GM23338 (cell line): Measurements from ENCODE around the gene CYTH1. TPM values are rescaled to one million over a fixed set of nuclear protein-coding genes. Genes with fewer than 3 reads are reported as not detected.

Experiments
- ATAC-seq: fragments of 200-7000 bp; cut with Tn5 transposase; 3 replicates; pipeline ENCODE4 v1.9.1; 2020
- DNase-seq: peaks from one replicate; pipeline ENCODE4 v3.0.0-alpha.2; 2015; ENCODE audit warnings: low spot score
- H2AFZ ChIP-seq: fragments of 200-600 bp; sonication (generic); 2 replicates; pipeline ENCODE4 v1.8.0; 2016; ENCODE audit warnings: antibody characterized with exemption, mild to moderate bottlenecking, moderate library complexity
- H3F3A ChIP-seq: fragments of 200-600 bp; sonication (generic); replicated peaks from 2 replicates; pipeline ENCODE4 v1.8.0; 2017; ENCODE audit warnings: antibody characterized with exemption, mixed run types, low read depth
- H3K27ac ChIP-seq: fragments of 200-600 bp; sonication (generic); 2 replicates; pipeline ENCODE4 v1.6.1; 2016; ENCODE audit warnings: low read depth
- H3K27me3 ChIP-seq: fragments of 200-600 bp; sonication (generic); 2 replicates; pipeline ENCODE4 v1.8.0; 2016; ENCODE audit warnings: mild to moderate bottlenecking, mixed run types, moderate library complexity; ENCODE audit not compliant: insufficient read depth
- H3K36me3 ChIP-seq: fragments of 200-600 bp; sonication (generic); 2 replicates; pipeline ENCODE4 v1.8.0; 2016; ENCODE audit warnings: mild to moderate bottlenecking; ENCODE audit not compliant: insufficient read depth
- H3K4me1 ChIP-seq: fragments of 200-600 bp; sonication (generic); 2 replicates; pipeline ENCODE4 v1.8.0; 2016; ENCODE audit warnings: mild to moderate bottlenecking, moderate library complexity; ENCODE audit not compliant: insufficient read depth
- H3K4me2 ChIP-seq: fragments of 200-600 bp; sonication (generic); 2 replicates; pipeline ENCODE4 v1.7.1; 2017; ENCODE audit warnings: mixed run types
- H3K4me3 ChIP-seq: fragments of 200-600 bp; sonication (generic); 2 replicates; pipeline ENCODE4 v1.6.1; 2016; ENCODE audit warnings: mixed run types
- H3K79me2 ChIP-seq: fragments of 200-600 bp; sonication (generic); replicated peaks from 2 replicates; pipeline ENCODE4 v1.8.0; 2017; ENCODE audit warnings: mild to moderate bottlenecking; ENCODE audit not compliant: insufficient read depth
- H3K9me2 ChIP-seq: fragments of 200-600 bp; sonication (generic); 2 replicates; pipeline ENCODE4 v1.8.0; 2017; ENCODE audit not compliant: insufficient read depth
- H4K20me1 ChIP-seq: fragments of 200-600 bp; sonication (generic); replicated peaks from 2 replicates; pipeline ENCODE4 v1.8.0; 2017; ENCODE audit warnings: mild to moderate bottlenecking; ENCODE audit not compliant: insufficient read depth
- H3K27ac Mint-ChIP-seq: 2 replicates; pipeline ENCODE4 v1.8.0; 2020; ENCODE audit warnings: inconsistent platforms, mild to moderate bottlenecking, moderate library complexity, mixed read lengths
- H3K27me3 Mint-ChIP-seq: 3 replicates; pipeline ENCODE4 v1.8.0; 2022; ENCODE audit warnings: low read depth, mild to moderate bottlenecking, moderate library complexity, mixed read lengths, inconsistent platforms; ENCODE audit not compliant: insufficient read depth, poor library complexity
- H3K36me3 Mint-ChIP-seq: 3 replicates; pipeline ENCODE4 v1.8.0; 2021; ENCODE audit warnings: low read depth, mild to moderate bottlenecking, inconsistent platforms, moderate library complexity, mixed read lengths
- H3K4me1 Mint-ChIP-seq: 3 replicates; pipeline ENCODE4 v1.8.0; 2020; ENCODE audit warnings: mild to moderate bottlenecking, inconsistent platforms, mixed read lengths
- H3K4me3 Mint-ChIP-seq: 3 replicates; pipeline ENCODE4 v1.8.0; 2021; ENCODE audit warnings: moderate library complexity, mild to moderate bottlenecking, inconsistent platforms, mixed read lengths
- H3K9me3 Mint-ChIP-seq: 3 replicates; pipeline ENCODE4 v1.8.0; 2020; ENCODE audit warnings: moderate library complexity, mild to moderate bottlenecking, inconsistent platforms, mixed read lengths
- CREB1 ChIP-seq: fragments of 250-450 bp; sonication (Bioruptor Pico); IDR thresholded peaks from 2 replicates; pipeline ENCODE4 v1.5.0; 2020; ENCODE audit warnings: low read depth, mild to moderate bottlenecking, moderate library complexity
- CTCF ChIP-seq, 2 experiments: fragments of 200-600 bp in 1 of 2; sonication (generic) in 1 of 2; conservative IDR thresholded peaks; 2 replicates each; pipeline versions ENCODE4 v1.5.1 to v1.6.1; 2016 to 2017; ENCODE audit warnings: antibody characterized with exemption in 2 of 2, low read depth in 2 of 2, mild to moderate bottlenecking in 2 of 2, moderate library complexity in 1 of 2
- ETS1 ChIP-seq: IDR thresholded peaks from 2 replicates; pipeline ENCODE4 v1.6.1; 2016; ENCODE audit warnings: antibody characterized with exemption
- EZH2 ChIP-seq: fragments of 200-600 bp; sonication (generic); IDR thresholded peaks from one replicate; pipeline ENCODE4 v1.8.0; 2017; ENCODE audit warnings: antibody characterized with exemption, mild to moderate bottlenecking, low read depth; ENCODE audit not compliant: unreplicated experiment
- EZH2phosphoT487 ChIP-seq: fragments of 200-600 bp; sonication (generic); IDR thresholded peaks from one replicate; pipeline ENCODE4 v1.8.1; 2018; ENCODE audit warnings: antibody characterized with exemption; ENCODE audit not compliant: unreplicated experiment
- JUNB ChIP-seq: IDR thresholded peaks from one replicate; pipeline ENCODE4 v1.6.1; 2016; ENCODE audit warnings: antibody characterized with exemption; ENCODE audit not compliant: unreplicated experiment
- NANOG ChIP-seq: IDR thresholded peaks from 2 replicates; pipeline ENCODE4 v1.6.1; 2016; ENCODE audit warnings: antibody characterized with exemption, borderline replicate concordance
- POLR2AphosphoS5 ChIP-seq: IDR thresholded peaks from 2 replicates; pipeline ENCODE4 v1.6.1; 2016; ENCODE audit warnings: antibody characterized with exemption, low read depth
- STAT1 ChIP-seq: IDR thresholded peaks from one replicate; pipeline ENCODE4 v1.6.1; 2016; ENCODE audit warnings: antibody characterized with exemption; ENCODE audit not compliant: unreplicated experiment
- ZNF114 ChIP-seq: fragments of 250-450 bp; sonication (Bioruptor Pico); IDR thresholded peaks from 2 replicates; pipeline ENCODE4 v1.5.0; 2020; ENCODE audit warnings: mild to moderate bottlenecking, moderate library complexity
- ZNF331 ChIP-seq: fragments of 250-450 bp; sonication (Bioruptor Pico); IDR thresholded peaks from 2 replicates; pipeline ENCODE4 v1.5.0; 2020; ENCODE audit warnings: low read depth, mild to moderate bottlenecking, moderate library complexity
- polyA plus RNA-seq: library from polyadenylated mRNA; unstranded; fragments of >200 nt; fragmentation: Nextera tagmentation; extraction: Ambion mirVana; gene quantifications from 2 replicates; pipeline ENCODE4 v1.2.1, GENCODE V29; 2016
- total RNA-seq: library from RNA; depleted of rRNA; stranded (reverse); fragments of >200 nt; shearing (Covaris generic); gene quantifications from 2 replicates; pipeline ENCODE4 v1.2.3, GENCODE V29; 2014
- TF ChIP-seq, protein P1 (sequence below): fragments of 250-450 bp; sonication (Bioruptor Pico); IDR thresholded peaks from 2 replicates; pipeline ENCODE4 v1.5.0; 2020; ENCODE audit warnings: mild to moderate bottlenecking, moderate library complexity
- TF ChIP-seq, protein P2 (sequence below): IDR thresholded peaks from one replicate; pipeline ENCODE4 v1.6.1; 2018; ENCODE audit warnings: antibody characterized with exemption; ENCODE audit not compliant: unreplicated experiment

Gene CYTH1
- total and polyA plus RNA-seq, 2 experiments from 2014 or later, result 13.8 to 14.5 TPM

DNA sequence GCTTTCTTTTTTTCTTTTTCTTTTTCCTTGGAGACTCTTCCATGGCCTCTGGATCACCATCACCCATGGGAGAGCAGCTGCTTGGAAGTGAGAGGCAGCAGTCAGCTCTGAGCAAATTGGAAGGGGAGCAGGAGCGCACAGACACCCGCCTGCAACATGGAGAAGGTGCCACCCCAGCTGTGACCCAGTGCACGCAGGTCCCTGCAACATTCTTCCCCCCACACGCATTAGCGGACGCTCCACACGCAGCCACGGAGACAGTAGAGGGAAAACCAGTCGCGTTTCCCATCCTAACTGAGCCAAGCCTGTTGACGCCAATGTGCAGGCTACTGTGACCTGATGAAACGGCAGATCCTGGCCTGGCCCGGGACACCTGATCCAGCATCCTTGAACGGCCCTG lies 20.4 kb upstream of the CYTH1 start:
- Histone ChIP-seq H3K27ac (no peak overlapping the region), H3K27me3 (no peaks in the 10 kb centered on the region), H3K4me1 (no peaks in the 10 kb centered on the region), H4K20me1 (peaks cover 8% of the 10 kb centered on the region), H3K9me2 (no peaks in the 10 kb centered on the region), H3K4me3 (no peak overlapping the region), H3K79me2 (no peaks in the 10 kb centered on the region), H3K4me2 (no peak overlapping the region), H2AFZ (no peak overlapping the region), H3F3A (no peaks in the 10 kb centered on the region), H3K36me3 (peaks cover 31% of the 10 kb centered on the region)
- Mint-ChIP-seq H3K27me3 (peaks cover 6% of the 10 kb centered on the region), H3K9me3 (no peaks in the 10 kb centered on the region; the same call in 2 of the 3 replicates), H3K36me3 (peaks cover 87% of the 10 kb centered on the region), H3K27ac (no peak overlapping the region), H3K4me3 (no peak overlapping the region), H3K4me1 (no peaks in the 10 kb centered on the region)
- ATAC-seq, result no peak
- DNase-seq, result no peak
- TF ChIP-seq JUNB (no peak), CREB1 (CRISPR knock-in tag) (no peak), EZH2phosphoT487 (no peak), POLR2AphosphoS5 (no peak), CTCF (conservative IDR thresholded peaks at IDR 0.05; ENCODE audit: low read depth in 2 of 2) (no peak), ZNF114 (CRISPR knock-in tag) (no peak), STAT1 (no peak), NANOG (no peak), ETS1 (no peak), EZH2 (no peak), ZNF331 (CRISPR knock-in tag) (no peak)
- TF ChIP-seq, protein P1, sequence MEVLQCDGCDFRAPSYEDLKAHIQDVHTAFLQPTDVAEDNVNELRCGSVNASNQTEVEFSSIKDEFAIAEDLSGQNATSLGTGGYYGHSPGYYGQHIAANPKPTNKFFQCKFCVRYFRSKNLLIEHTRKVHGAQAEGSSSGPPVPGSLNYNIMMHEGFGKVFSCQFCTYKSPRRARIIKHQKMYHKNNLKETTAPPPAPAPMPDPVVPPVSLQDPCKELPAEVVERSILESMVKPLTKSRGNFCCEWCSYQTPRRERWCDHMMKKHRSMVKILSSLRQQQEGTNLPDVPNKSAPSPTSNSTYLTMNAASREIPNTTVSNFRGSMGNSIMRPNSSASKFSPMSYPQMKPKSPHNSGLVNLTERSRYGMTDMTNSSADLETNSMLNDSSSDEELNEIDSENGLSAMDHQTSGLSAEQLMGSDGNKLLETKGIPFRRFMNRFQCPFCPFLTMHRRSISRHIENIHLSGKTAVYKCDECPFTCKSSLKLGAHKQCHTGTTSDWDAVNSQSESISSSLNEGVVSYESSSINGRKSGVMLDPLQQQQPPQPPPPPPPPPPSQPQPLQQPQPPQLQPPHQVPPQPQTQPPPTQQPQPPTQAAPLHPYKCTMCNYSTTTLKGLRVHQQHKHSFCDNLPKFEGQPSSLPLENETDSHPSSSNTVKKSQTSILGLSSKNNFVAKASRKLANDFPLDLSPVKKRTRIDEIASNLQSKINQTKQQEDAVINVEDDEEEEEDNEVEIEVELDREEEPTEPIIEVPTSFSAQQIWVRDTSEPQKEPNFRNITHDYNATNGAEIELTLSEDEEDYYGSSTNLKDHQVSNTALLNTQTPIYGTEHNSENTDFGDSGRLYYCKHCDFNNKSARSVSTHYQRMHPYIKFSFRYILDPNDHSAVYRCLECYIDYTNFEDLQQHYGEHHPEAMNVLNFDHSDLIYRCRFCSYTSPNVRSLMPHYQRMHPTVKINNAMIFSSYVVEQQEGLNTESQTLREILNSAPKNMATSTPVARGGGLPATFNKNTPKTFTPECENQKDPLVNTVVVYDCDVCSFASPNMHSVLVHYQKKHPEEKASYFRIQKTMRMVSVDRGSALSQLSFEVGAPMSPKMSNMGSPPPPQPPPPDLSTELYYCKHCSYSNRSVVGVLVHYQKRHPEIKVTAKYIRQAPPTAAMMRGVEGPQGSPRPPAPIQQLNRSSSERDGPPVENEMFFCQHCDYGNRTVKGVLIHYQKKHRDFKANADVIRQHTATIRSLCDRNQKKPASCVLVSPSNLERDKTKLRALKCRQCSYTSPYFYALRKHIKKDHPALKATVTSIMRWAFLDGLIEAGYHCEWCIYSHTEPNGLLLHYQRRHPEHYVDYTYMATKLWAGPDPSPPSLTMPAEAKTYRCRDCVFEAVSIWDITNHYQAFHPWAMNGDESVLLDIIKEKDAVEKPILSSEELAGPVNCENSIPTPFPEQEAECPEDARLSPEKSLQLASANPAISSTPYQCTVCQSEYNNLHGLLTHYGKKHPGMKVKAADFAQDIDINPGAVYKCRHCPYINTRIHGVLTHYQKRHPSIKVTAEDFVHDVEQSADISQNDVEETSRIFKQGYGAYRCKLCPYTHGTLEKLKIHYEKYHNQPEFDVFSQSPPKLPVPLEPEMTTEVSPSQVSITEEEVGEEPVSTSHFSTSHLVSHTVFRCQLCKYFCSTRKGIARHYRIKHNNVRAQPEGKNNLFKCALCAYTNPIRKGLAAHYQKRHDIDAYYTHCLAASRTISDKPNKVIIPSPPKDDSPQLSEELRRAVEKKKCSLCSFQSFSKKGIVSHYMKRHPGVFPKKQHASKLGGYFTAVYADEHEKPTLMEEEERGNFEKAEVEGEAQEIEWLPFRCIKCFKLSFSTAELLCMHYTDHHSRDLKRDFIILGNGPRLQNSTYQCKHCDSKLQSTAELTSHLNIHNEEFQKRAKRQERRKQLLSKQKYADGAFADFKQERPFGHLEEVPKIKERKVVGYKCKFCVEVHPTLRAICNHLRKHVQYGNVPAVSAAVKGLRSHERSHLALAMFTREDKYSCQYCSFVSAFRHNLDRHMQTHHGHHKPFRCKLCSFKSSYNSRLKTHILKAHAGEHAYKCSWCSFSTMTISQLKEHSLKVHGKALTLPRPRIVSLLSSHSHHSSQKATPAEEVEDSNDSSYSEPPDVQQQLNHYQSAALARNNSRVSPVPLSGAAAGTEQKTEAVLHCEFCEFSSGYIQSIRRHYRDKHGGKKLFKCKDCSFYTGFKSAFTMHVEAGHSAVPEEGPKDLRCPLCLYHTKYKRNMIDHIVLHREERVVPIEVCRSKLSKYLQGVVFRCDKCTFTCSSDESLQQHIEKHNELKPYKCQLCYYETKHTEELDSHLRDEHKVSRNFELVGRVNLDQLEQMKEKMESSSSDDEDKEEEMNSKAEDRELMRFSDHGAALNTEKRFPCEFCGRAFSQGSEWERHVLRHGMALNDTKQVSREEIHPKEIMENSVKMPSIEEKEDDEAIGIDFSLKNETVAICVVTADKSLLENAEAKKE (CRISPR knock-in tag), result no peak
- TF ChIP-seq, protein P2, sequence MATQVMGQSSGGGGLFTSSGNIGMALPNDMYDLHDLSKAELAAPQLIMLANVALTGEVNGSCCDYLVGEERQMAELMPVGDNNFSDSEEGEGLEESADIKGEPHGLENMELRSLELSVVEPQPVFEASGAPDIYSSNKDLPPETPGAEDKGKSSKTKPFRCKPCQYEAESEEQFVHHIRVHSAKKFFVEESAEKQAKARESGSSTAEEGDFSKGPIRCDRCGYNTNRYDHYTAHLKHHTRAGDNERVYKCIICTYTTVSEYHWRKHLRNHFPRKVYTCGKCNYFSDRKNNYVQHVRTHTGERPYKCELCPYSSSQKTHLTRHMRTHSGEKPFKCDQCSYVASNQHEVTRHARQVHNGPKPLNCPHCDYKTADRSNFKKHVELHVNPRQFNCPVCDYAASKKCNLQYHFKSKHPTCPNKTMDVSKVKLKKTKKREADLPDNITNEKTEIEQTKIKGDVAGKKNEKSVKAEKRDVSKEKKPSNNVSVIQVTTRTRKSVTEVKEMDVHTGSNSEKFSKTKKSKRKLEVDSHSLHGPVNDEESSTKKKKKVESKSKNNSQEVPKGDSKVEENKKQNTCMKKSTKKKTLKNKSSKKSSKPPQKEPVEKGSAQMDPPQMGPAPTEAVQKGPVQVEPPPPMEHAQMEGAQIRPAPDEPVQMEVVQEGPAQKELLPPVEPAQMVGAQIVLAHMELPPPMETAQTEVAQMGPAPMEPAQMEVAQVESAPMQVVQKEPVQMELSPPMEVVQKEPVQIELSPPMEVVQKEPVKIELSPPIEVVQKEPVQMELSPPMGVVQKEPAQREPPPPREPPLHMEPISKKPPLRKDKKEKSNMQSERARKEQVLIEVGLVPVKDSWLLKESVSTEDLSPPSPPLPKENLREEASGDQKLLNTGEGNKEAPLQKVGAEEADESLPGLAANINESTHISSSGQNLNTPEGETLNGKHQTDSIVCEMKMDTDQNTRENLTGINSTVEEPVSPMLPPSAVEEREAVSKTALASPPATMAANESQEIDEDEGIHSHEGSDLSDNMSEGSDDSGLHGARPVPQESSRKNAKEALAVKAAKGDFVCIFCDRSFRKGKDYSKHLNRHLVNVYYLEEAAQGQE, result no peak
